Stimulated activated CD4-positive, alpha-beta T cell treated with anti-CD3 and anti-CD28 coated beads, Interleukin-12 subunit alpha, Interleukin-12 subunit beta, amount 100 ng/mL, for 24 hours (primary cell): ENCODE data around the gene PDK1.

Source experiments
- DNase-seq, 2 experiments: peaks; one replicate each; pipeline ENCODE4 v3.0.0-alpha.2; 2020; ENCODE audit warnings: low read depth in 2 of 2

Gene PDK1

GRCh38 chr2:172597176-172597842, 41.4 kb downstream of the PDK1 start:
- no peak for DNase-seq

DNA sequence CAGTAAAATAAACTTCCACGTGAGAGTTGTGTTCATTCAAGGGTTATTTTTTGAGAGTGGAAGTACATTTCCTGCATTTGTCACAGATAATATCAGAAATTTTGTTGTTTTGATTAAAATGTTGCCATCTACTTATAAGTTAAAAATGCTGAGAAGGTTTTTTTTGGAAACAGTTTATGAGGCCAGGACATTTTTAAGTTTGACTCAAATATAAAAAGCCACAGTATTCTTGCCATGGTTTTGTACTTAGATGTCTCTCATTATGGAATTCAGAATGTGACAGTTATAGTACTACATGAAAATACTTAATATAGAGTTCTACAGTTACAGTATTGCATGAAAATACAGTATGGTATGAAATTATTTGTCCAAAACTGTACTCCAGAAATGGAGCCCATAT, 44.1 kb downstream of the PDK1 start:
- DNase-seq, result no peak

- DNase-seq, result no peak
Measured at GRCh38 chr2:172600557-172601008, 44.7 kb downstream of the PDK1 start.

- no peak for DNase-seq
Measured at GRCh38 chr2:172606285-172606684, 50.4 kb downstream of the PDK1 start.

GRCh38 chr2:172607379-172607928, 51.6 kb downstream of the PDK1 start:
- no peak for DNase-seq

- DNase-seq, result no peak
Measured at GRCh38 chr2:172609488-172609887, 53.6 kb downstream of the PDK1 start.

DNA sequence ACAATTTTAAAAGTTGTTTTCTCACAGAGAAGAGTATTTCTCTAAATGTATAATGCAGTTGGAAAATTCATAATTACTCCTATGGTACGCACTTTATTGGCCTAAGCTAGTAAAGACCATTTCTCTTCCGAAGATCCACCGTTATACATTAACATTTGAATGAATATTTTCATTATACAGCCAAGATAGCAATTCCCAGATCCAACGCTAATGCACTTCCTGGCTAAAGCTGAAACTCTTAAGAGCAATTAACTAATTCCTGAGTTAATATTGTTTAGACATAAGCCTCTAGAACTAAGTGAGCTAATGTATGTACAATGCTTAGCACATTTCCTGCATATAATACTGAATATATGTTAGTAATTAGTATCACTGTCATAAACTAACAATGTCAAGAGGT, 56.2 kb downstream of the PDK1 start:
- no peak for DNase-seq

- DNase-seq, result no peak
Measured at GRCh38 chr2:172613040-172613439, 57.1 kb downstream of the PDK1 start.

- DNase-seq, result no peak
Measured at GRCh38 chr2:172613615-172614231, 57.8 kb downstream of the PDK1 start.

GRCh38 chr2:172614932-172615331, 59.0 kb downstream of the PDK1 start:
- DNase-seq, result no peak

- DNase-seq, result no peak
Measured at GRCh38 chr2:172615727-172616261, 59.9 kb downstream of the PDK1 start.

DNA sequence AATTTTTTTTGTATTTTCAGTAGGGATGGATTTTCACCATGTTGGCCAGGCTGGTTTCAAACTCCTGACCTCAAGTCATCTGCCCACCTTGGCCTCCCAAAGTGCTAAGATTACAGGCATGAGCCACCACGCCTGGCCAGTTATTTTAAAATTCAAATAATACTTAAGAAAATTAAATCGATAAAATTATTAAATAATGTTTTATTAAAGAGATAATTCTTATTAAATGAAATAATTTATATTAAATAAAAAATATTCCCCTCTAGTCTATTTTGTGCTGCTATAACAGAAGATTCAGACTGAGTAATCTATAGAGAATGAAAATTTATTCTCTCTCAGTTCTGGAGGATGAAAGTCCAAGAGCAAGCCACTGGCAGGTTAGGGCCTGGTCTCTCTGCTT, 61.2 kb downstream of the PDK1 start:
- no peak for DNase-seq

GRCh38 chr2:172623249-172623965, 67.5 kb downstream of the PDK1 start:
- DNase-seq, result no peak

- no peak for DNase-seq
Measured at GRCh38 chr2:172624996-172625395, 69.1 kb downstream of the PDK1 start.

DNA sequence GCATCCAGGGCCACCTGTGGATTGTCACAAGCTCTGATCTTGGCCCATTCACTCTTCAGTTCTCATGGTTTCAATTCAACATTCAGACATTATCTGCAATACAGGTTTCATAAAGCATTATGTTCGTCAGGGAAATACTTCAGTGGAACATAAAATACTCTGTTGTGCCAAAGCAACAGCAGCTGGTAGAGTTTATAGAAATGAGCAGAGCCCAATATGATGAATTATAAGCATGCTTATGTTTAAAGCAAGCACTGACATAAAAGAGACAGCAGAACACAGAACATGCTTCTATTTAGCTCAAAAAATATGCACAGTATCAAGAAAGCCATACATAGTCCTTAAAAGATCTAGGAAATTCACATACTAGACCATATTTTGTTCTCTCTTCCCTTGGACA, 71.3 kb downstream of the PDK1 start:
- DNase-seq, result no peak

- DNase-seq, result no peak
Measured at GRCh38 chr2:172628085-172628484, 72.2 kb downstream of the PDK1 start.

- DNase-seq, result no peak
Measured at GRCh38 chr2:172629586-172629985, 73.7 kb downstream of the PDK1 start.

DNA sequence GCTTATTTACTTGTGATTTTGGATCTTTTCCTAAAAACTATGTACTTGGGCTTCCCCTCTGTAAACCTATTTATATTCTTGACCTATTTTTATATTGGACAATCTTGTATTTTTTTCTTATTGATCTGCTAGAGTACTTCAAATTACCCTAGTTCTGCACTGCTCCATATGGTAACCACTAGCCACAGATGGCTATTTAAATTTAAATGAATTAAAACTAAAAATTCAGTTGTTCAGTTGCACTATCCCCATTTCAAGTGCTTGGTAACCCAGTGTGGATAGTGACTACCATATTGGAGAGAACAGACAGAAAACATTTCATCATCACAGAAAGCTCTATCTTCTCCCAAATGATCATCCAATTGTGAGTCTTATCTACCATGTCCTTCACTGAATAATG, 74.3 kb downstream of the PDK1 start:
- no peak for DNase-seq

- no peak for DNase-seq
Measured at GRCh38 chr2:172634477-172634876, 78.6 kb downstream of the PDK1 start.

- DNase-seq, result no peak
Measured at GRCh38 chr2:172635548-172635947, 79.7 kb downstream of the PDK1 start.

GRCh38 chr2:172639256-172639655, 83.4 kb downstream of the PDK1 start:
- DNase-seq, result no peak

- DNase-seq, result no peak
Measured at GRCh38 chr2:172639823-172640222, 83.9 kb downstream of the PDK1 start.

GRCh38 chr2:172640389-172640788, 84.5 kb downstream of the PDK1 start:
- DNase-seq, result no peak
